ENCODE data around the gene PHYKPL. TPM values are rescaled to one million over a fixed set of nuclear protein-coding genes. Genes with fewer than 3 reads are reported as not detected.
"Not testable (repeated sequence)": the region's sequence is repeated elsewhere in the genome, so short reads cannot be mapped to it uniquely, and the experiment has no call there.

The PHYKPL gene
- polyA plus RNA-seq, 1 donor: 118 TPM

DNA sequence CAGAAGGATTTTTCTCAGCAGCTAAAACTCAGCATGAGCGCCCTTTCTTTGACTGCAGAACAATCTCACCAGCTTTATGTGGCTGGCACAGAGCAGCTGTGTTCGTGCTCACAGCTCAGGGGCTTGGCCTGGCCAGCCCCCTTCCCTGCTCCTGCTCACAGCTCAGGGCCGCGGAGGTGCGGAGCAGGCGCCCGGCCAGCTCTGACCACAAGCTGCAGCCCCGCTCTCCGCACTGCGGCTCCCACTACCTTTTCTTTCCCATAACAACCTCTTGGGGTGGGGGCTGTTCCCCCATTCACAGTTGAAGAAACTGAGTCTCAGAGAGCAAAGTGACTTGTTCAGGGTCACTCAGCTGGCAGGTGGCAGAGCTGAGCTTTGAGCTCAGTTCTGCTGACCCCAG lies 34.0 kb upstream of the PHYKPL start:
- DNase-seq: no peak

GRCh38 chr5:178265746-178266145 lies 33.1 kb upstream of the PHYKPL start:
- no peak for DNase-seq

DNA sequence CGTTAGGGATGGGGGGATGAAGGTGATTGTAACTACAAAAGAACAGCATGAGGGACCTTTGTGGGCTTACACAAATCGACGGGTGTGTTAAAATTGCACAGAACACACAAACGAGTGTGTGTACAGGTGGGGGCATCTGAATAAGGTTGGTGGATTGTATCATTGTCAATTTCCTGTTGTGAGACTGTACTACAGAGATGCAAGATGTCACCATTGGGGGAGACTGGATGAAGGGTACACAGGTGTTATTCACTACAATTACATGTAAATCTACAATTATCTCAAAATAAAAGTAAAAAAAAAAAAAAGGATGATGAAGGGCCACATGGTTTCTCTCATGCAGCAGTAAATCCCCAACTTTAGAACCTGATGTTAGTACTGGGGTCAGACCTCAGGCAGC lies 31.4 kb upstream of the PHYKPL start:
- DNase-seq: no peak

- DNase-seq: no peak
Observed at GRCh38 chr5:178261666-178262600, 29.3 kb upstream of the PHYKPL start.

GRCh38 chr5:178259623-178260536 lies 27.3 kb upstream of the PHYKPL start:
- DNase-seq: no peak

GRCh38 chr5:178257650-178258049 lies 25.0 kb upstream of the PHYKPL start:
- no peak for DNase-seq

DNA sequence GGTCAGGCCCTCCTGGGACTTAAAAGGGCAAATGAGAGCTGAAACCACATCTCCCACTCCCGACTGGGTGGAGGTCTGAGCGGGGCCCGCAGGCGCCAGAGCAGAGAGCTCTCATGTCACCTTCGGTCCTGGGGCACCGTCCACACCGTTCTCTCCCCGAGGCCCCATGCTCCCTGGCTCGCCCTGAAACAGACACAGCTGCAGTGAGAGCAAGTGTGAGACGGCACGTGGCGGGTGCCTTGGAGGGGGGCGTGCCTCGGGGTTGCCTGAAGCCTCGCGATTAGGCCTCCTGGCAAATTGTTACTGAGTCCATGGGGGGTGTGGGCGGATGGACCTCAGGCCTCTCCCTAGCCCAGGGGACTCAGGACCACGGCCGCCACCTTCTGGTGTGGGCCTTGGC lies 24.1 kb upstream of the PHYKPL start:
- DNase-seq: no peak

- not testable (repeated sequence) for DNase-seq
Observed at GRCh38 chr5:178253632-178254031, 21.0 kb upstream of the PHYKPL start.

GRCh38 chr5:178252258-178252657 lies 19.7 kb upstream of the PHYKPL start:
- DNase-seq: no peak

GRCh38 chr5:178250263-178250662 lies 17.7 kb upstream of the PHYKPL start:
- no peak for DNase-seq

DNA sequence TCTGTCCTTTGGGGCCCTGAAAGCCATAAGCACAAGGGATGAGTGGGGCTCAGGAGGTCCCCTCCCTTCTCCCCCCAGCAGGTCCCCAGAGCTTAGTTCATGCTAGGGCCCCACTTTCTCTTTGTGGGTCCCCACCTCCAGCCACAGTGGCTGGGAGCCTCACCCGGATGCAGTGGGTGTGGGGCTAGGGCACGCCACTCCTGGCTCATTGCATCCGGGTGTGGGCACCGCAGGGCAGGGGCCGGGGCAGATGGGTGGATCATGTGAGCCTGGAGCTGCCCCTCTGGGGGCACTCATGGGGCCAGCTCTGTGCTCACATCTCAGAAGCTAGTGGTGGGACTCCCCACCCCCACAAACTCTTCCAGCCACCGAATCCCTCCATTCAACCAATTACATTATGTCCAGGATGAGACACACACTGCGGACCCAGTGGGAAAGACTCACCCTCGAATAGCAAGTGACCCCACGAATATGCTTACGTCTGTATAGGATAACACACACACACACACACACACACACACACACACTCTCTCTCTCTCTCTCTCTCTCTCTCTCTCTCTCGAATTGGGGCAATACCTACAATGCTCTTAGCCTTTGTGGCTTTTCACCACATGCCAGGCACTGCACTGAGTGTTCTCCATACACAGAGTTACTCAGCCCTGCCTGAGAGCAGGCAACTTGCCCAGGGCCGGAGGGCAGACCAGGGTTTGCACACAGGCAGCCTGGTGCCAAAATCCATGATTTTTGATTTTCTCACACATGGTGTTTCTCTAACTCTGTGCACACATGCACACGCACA lies 16.8 kb upstream of the PHYKPL start:
- no peak for DNase-seq

DNA sequence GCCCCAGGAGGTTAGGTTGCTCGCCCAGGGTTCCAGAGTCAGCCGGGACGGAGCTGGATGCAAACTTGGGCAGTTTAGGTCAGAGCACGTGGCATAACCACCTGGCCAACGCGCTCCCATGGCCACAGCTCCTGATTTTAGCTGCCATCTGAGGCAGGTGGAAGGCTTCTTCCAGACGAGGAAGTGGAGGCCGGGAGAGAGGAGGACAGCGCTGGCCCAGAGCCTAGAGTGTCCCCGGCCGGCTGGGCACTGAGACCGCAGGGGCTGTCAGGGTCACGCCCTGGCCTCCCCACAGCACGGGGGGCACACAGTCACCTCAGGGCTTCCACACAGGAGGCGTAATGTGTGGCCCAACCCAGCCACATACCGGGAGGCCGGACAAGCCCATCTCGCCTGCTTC lies 16.1 kb upstream of the PHYKPL start:
- no peak for DNase-seq

DNA sequence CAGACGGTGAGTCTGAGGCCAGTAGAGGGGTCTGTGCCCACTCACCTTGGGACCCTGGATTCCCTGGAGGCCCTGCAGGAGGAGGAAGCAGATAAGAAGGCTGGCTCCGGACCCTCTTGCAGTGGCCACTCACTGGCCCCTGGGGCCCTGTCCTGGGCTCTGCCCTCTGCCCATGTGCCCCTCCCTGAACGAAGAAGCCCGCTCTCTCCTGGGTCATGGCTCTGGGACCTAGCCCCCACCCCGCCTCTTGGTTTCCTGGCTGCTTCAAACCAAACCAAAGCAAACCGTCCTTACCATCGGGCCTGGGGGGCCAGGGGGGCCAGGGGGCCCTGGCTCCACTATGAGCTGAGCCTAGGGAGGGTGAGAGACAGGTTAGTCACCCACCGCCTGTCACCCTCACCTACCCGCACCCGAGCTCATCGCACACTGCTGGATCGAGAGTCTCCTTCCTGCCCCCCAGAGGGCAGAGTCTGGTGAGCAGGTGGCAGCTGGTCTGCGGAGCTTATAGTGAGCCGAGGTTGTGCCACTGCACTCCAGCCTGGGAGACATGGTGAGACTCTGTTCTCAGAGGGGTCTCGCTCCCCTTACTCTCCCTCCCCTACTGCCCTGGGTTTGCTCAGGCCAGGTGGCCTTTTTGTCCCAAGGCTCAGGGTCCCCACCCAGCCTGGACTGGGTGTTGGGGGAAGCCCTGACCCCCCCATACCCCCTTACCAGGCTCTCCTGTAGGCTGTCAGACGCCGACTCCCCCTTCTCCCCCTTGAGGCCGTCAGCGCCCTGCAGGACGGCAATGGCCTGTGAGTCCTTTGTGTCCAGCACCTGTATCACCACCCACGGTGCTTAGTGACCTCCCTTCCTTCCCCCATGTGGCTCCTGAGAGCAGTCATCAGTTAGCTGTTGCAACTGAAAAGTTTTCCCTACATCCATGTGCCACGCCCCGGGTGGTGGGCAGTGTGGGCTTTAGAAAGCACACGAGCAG lies 15.2 kb upstream of the PHYKPL start:
- no peak for DNase-seq

GRCh38 chr5:178246624-178247279 lies 14.2 kb upstream of the PHYKPL start:
- no peak for DNase-seq

- DNase-seq: no peak
Observed at GRCh38 chr5:178245389-178245788, 12.8 kb upstream of the PHYKPL start.

DNA sequence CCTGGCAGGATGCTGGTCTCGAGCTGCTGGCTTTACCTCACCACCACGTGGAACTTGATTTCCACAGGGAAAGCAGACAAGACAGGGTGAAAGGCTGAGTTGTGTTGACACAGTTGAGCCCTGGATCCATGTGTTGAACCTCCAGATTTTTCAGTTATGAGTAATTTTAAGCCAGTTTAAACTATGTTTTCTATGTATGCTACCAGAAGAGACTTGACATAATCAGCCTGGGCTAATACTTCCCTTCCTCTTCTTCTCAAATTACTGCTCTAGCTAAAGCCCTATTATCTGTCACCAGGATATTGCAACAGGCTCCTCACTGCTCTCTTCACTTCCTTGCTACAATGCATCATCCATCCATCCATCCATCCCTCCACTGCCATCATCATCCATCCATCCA lies 12.0 kb upstream of the PHYKPL start:
- DNase-seq: no peak

- DNase-seq: no peak
Observed at GRCh38 chr5:178242416-178242815, 9.8 kb upstream of the PHYKPL start.

- no peak for DNase-seq
Observed at GRCh38 chr5:178241688-178242231, 9.2 kb upstream of the PHYKPL start.

DNA sequence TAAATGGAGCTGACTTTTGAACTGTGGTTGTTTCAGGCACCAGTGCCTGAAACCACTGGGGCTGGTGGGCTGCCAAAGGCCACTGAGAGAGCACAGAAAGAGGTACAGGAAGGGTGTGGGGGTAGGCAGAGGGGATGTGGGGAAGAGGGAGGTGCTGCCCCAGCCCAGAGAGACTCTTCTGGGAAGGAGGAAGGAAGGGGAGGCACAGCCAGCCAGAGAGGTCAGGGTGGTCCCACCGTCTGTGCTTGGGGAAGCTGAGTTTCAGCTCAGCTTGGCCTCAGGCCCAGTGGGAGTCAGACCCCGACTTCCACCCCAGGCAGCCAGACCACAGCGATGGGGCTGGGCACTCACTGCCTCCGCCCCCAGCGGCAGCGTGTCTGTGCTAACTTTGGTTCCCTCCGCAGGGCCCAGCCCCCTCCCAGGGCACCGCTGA lies 8.6 kb upstream of the PHYKPL start:
- no peak for DNase-seq

GRCh38 chr5:178240766-178241165 lies 8.2 kb upstream of the PHYKPL start:
- no peak for DNase-seq
